K562 (cell line): ENCODE data around the gene ACSS1. TPM values are rescaled to one million over a fixed set of nuclear protein-coding genes. Genes with fewer than 3 reads are reported as not detected.
A peak's percentile ranks its signal among the peaks of the same experiment; 100 is the strongest.

ENCODE experiments used
- ATAC-seq: fragments of 200-7000 bp; cut with Tn5 transposase; 3 replicates; pipeline ENCODE4 v1.9.1; 2020; ENCODE audit warnings: moderate library complexity
- BruUV-seq: library from RNA; stranded (reverse); fragments of 400-500 nt; replicated peaks from 2 replicates; lab custom pipeline; 2021; lab: Mats Ljungman, UMichigan
- CTCF ChIA-PET: fragments of 300-600 bp; formaldehyde crosslinking; extraction: SDS; loops from one replicate; lab custom pipeline; 2021; ENCODE audit warnings: low intra/inter-chr PET ratio; lab: Yijun Ruan, JAX
- POLR2A ChIA-PET: fragments of 300-600, 350-650 bp; sonication (Branson Sonifier 250); formaldehyde crosslinking; extraction: SDS; loops from one replicate; lab custom pipeline; 2021; ENCODE audit warnings: antibody characterized with exemption, inconsistent platforms; lab: Yijun Ruan, JAX
- DNase-seq, 4 experiments: peaks; one replicate each; pipeline versions ENCODE4 v3.0.0 to v3.0.0-alpha.2; 2011 to 2018; ENCODE audit warnings: low spot score in 3 of 4, mixed read lengths in 3 of 4; ENCODE audit errors: extremely low read depth in 1 of 4
- FAIRE-seq: peaks from 2 replicates; lab custom pipeline; 2011; peaks lifted over from hg19 to GRCh38; lab: Jason Lieb, UNC
- H2AFZ ChIP-seq: 2 replicates; pipeline ENCODE4 v1.6.0; 2011; ENCODE audit warnings: low read depth, low read length, control low read depth, inconsistent platforms
- H3K27ac ChIP-seq: fragments of 200-600 bp; 3 replicates; pipeline ENCODE4 v1.8.0; 2011; ENCODE audit warnings: low read depth, mild to moderate bottlenecking, control low read depth, inconsistent platforms, low read length, moderate library complexity, mixed read lengths; ENCODE audit errors: extremely low read depth
- H3K27me3 ChIP-seq, 2 experiments: fragments of 300-600 bp in 1 of 2; 2 replicates in 1 of 2; 3 replicates in 1 of 2; pipeline versions ENCODE4 v1.6.0 to v1.8.0; 2011; ENCODE audit warnings: inconsistent platforms in 2 of 2, low read length in 2 of 2, mild to moderate bottlenecking in 1 of 2, mixed read lengths in 1 of 2, moderate library complexity in 1 of 2; ENCODE audit not compliant: control insufficient read depth in 2 of 2, insufficient read depth in 2 of 2
- H3K36me3 ChIP-seq: fragments of 300-600 bp; 3 replicates; pipeline ENCODE4 v1.8.0; 2011; ENCODE audit warnings: mild to moderate bottlenecking, low read length, inconsistent platforms; ENCODE audit not compliant: control insufficient read depth, insufficient read depth
- H3K4me1 ChIP-seq, 2 experiments: fragments of 200-600 bp in 1 of 2; replicated peaks in 1 of 2; 2 replicates in 1 of 2; 3 replicates in 1 of 2; pipeline versions ENCODE4 v1.5.1 to v1.8.0; 2011; ENCODE audit warnings: inconsistent platforms in 2 of 2, low read length in 2 of 2, mild to moderate bottlenecking in 1 of 2, mixed read lengths in 1 of 2, moderate library complexity in 1 of 2; ENCODE audit not compliant: control insufficient read depth in 2 of 2, insufficient read depth in 2 of 2
- H3K4me2 ChIP-seq: 2 replicates; pipeline ENCODE4 v1.6.1; 2011; ENCODE audit warnings: low read length, control low read depth, inconsistent platforms, mixed read lengths; ENCODE audit not compliant: insufficient read depth
- H3K4me3 ChIP-seq: fragments of 200-600 bp; sonication (generic), shearing (Covaris generic); 2 replicates; pipeline ENCODE4 v1.5.1; 2016; ENCODE audit warnings: control low read depth, inconsistent platforms
- H3K79me2 ChIP-seq: fragments of 200-600 bp; 3 replicates; pipeline ENCODE4 v1.8.0; 2011; ENCODE audit warnings: low read length, inconsistent platforms; ENCODE audit not compliant: control insufficient read depth, insufficient read depth
- H3K9ac ChIP-seq, 2 experiments: 2 replicates each; pipeline versions ENCODE4 v1.6.0 to v1.6.1; 2011; ENCODE audit warnings: low read depth in 2 of 2, low read length in 2 of 2, control low read depth in 1 of 2, inconsistent platforms in 1 of 2, mild to moderate bottlenecking in 1 of 2, mixed read lengths in 1 of 2; ENCODE audit not compliant: insufficient read depth in 1 of 2
- H3K9me1 ChIP-seq: one replicate; pipeline ENCODE4 v1.6.0; 2011; ENCODE audit warnings: inconsistent platforms, mild to moderate bottlenecking, low read length, moderate library complexity; ENCODE audit not compliant: control insufficient read depth, insufficient read depth
- H3K9me3 ChIP-seq: replicated peaks from 2 replicates; pipeline ENCODE4 v1.5.1; 2011; ENCODE audit warnings: low read depth, low read length, inconsistent platforms; ENCODE audit not compliant: control insufficient read depth, insufficient read depth
- H4K20me1 ChIP-seq: replicated peaks from 2 replicates; pipeline ENCODE4 v1.6.1; 2011; ENCODE audit warnings: low read length, inconsistent platforms, mixed read lengths; ENCODE audit not compliant: control insufficient read depth, insufficient read depth
- ESRRB ChIP-seq: fragments of 250-450 bp; sonication (Bioruptor Pico); IDR thresholded peaks from 2 replicates; pipeline ENCODE4 v1.5.0; 2020; ENCODE audit warnings: mild to moderate bottlenecking, moderate library complexity, borderline replicate concordance
- PBX2 ChIP-seq, 2 experiments: IDR thresholded peaks in 1 of 2; conservative IDR thresholded peaks in 1 of 2; 2 replicates each; pipeline ENCODE4 v1.6.1; 2016; ENCODE audit warnings: low read depth in 2 of 2, mild to moderate bottlenecking in 1 of 2, missing compliant biosample characterization in 1 of 2, missing genetic modification characterization in 1 of 2, moderate library complexity in 1 of 2
- WGBS: fragments of 100-300 bp; shearing (Covaris generic); methylation state at CpG from one replicate; pipeline ENCODE4 v1.1.6; 2016; ENCODE audit warnings: low coverage, mixed read lengths; ENCODE audit not compliant: insufficient coverage; ENCODE audit errors: missing lambda C conversion rate; 5-methylcytosine and 5-hydroxymethylcytosine counted together
- in situ Hi-C: fragments of 300-500 bp; cut with MboI; formaldehyde crosslinking; loops from 4 replicates; pipeline ENCODE4 v1.15.0; 2018; ENCODE audit warnings: inconsistent platforms, mixed read lengths
- intact Hi-C: fragments of 100-400 bp; cut with micrococcal nuclease; formaldehyde crosslinking; loops from 2 replicates; pipeline ENCODE4 v1.14.2; 2022
- polyA plus RNA-seq, 8 experiments: library from polyadenylated mRNA; depleted of rRNA in 4 of 8; stranded (reverse) in 5 of 8; unstranded in 3 of 8; fragments of >200 nt; fragmentation: Nextera tagmentation in 2 of 8; fragmentation: Illumina TruSeq in 1 of 8; extraction: Ambion mirVana in 2 of 8; extraction: Trizol in 1 of 8; gene quantifications; 2 replicates each; pipeline versions ENCODE4 v1.2.1 to v1.2.3, GENCODE V29; 2011 to 2014; ENCODE audit warnings: inconsistent platforms in 1 of 8, missing spikeins in 1 of 8
- total RNA-seq, 7 experiments: library from RNA; depleted of rRNA in 6 of 7; stranded (reverse); fragments of >200 nt in 6 of 7; fragmentation: Illumina TruSeq in 2 of 7; extraction: Trizol in 2 of 7; gene quantifications; 2 replicates each; pipeline versions ENCODE4 v1.2.1 to v1.2.3, GENCODE V29; 2011 to 2021; ENCODE audit warnings: low replicate concordance in 1 of 7

The ACSS1 gene
- total and polyA plus RNA-seq, 9 of the 15 experiments (the other 6 are each of a cell fraction or from before 2014, with no cell fraction given), result 0.07 to 2.1 (median 0.27) TPM; not detected in 3

GRCh38 chr20:25000268-25000801 is 57.6 kb downstream of the ACSS1 start:
- BruUV-seq, result no TSS peak
- FAIRE-seq, result no peak
- Histone ChIP-seq H3K79me2 (no peaks in the 10 kb centered on the region), H3K9me3 (no peaks in the 10 kb centered on the region), H3K27me3 (peaks cover 0 to 7% of the 10 kb centered on the region in 2 experiments; a peak in 3 of 5 replicates), H3K36me3 (no peaks in the 10 kb centered on the region), H3K4me3 (no peak overlapping the region), H3K9me1 (no peaks in the 10 kb centered on the region)
- no peak for TF ChIP-seq ESRRB
- no peak for TF ChIP-seq PBX2 (CRISPR knock-in tag; IDR thresholded peaks at IDR 0.05; ENCODE audit: low read depth)
- 0 out of 2 replicates have a peak, but pooled peaks have one; percentile 17 for TF ChIP-seq PBX2 (tag; conservative IDR thresholded peaks at IDR 0.05; ENCODE audit: low read depth)
- TF ChIP-seq, all 486 proteins: peak for 1
- H4K20me1 ChIP-seq, result no peaks in the 10 kb centered on the region
- POLR2A ChIA-PET, result no interaction called here
- H3K4me1 ChIP-seq, result no peaks in the 10 kb centered on the region
- CTCF ChIA-PET, result no interaction called here
- no peak overlapping the region for H2AFZ ChIP-seq
- H3K27ac ChIP-seq, result no peak overlapping the region
- H3K4me2 ChIP-seq, result no peak overlapping the region
- no peak overlapping the region for H3K9ac ChIP-seq
- in situ Hi-C loops (loop anchor here (10.0 kb wide), 1 partner anchor 174 kb away; no protein-coding TSS in a partner anchor), intact Hi-C loops (no loop called here)
- ATAC-seq (no peak), DNase-seq (no peak)
- 0% methylated on average over 4 of the region's 4 CpGs for WGBS
